22Rv1 (cell line): ENCODE data around the gene XXYLT1.

Experiments
- CTCF ChIP-seq: fragments of 450-650 bp; IDR thresholded peaks from 2 replicates; pipeline ENCODE4 v1.5.1; 2017; ENCODE audit warnings: mild to moderate bottlenecking
- ZFX ChIP-seq: fragments of 450-650 bp; IDR thresholded peaks from 2 replicates; pipeline ENCODE4 v1.6.1; 2017; ENCODE audit warnings: antibody characterized with exemption, borderline replicate concordance

GRCh38 chr3:195147649-195148080, 123.3 kb downstream of the XXYLT1 start:
- no peak for TF ChIP-seq CTCF
- TF ChIP-seq ZFX, result no peak
